Cardiac muscle cell (in vitro differentiated cells and primary cell): ENCODE measurements around the gene LIMK2. TPM values are rescaled to one million over a fixed set of nuclear protein-coding genes. Genes with fewer than 3 reads are reported as not detected.

Source experiments
- DNase-seq, 2 donors: peaks; one replicate each; pipeline versions ENCODE4 v3.0.0 to v3.0.0-alpha.2; 2010 to 2017; ENCODE audit warnings: low read depth in 1 of 2, low spot score in 1 of 2
- H3K27ac ChIP-seq: fragments of 200-600 bp; sonication (generic); 2 replicates; pipeline ENCODE4 v1.5.1; 2016
- H3K27me3 ChIP-seq: fragments of 200-600 bp; sonication (generic); 2 replicates; pipeline ENCODE4 v1.6.0; 2016; ENCODE audit warnings: control low read depth
- H3K36me3 ChIP-seq: fragments of 200-600 bp; sonication (generic); 2 replicates; pipeline ENCODE4 v1.5.1; 2016; ENCODE audit warnings: control low read depth
- H3K4me1 ChIP-seq: fragments of 200-600 bp; sonication (generic); 2 replicates; pipeline ENCODE4 v1.8.1; 2017; ENCODE audit warnings: low read depth, mild to moderate bottlenecking, mixed run types
- H3K4me3 ChIP-seq: fragments of 200-600 bp; sonication (generic); 2 replicates; pipeline ENCODE4 v1.5.1; 2016; ENCODE audit warnings: mild to moderate bottlenecking
- H3K9me3 ChIP-seq: fragments of 200-600 bp; sonication (generic); 2 replicates; pipeline ENCODE4 v1.5.1; 2017; ENCODE audit warnings: low read depth, mild to moderate bottlenecking, control low read depth
- CTCF ChIP-seq: IDR thresholded peaks from 2 replicates; pipeline ENCODE4 v1.5.1; 2012; ENCODE audit warnings: low read depth, mild to moderate bottlenecking, low read length
- polyA plus RNA-seq: library from polyadenylated mRNA; unstranded; fragments of >200 nt; fragmentation: Nextera tagmentation; extraction: Ambion mirVana; gene quantifications from 2 replicates; pipeline ENCODE4 v1.2.1, GENCODE V29; 2016
- total RNA-seq: library from RNA; depleted of rRNA; stranded (reverse); fragments of >200 nt; gene quantifications from 2 replicates; pipeline ENCODE4 v1.2.3, GENCODE V29; 2016

Gene LIMK2
- total and polyA plus RNA-seq, 2 experiments from 2014 or later = 31.4 to 32.8 TPM

- peaks cover 21% of the 10 kb centered on the region for H3K36me3 ChIP-seq
- no peaks in the 10 kb centered on the region for H3K4me1 ChIP-seq
- no peak overlapping the region for H3K4me3 ChIP-seq
- H3K9me3 ChIP-seq = no peaks in the 10 kb centered on the region
- no peak for DNase-seq
- H3K27me3 ChIP-seq = no peaks in the 10 kb centered on the region
- no peak for TF ChIP-seq CTCF
- H3K27ac ChIP-seq = no peak overlapping the region
Measured at GRCh38 chr22:31271485-31271884, 59.4 kb downstream of the LIMK2 start.

GRCh38 chr22:31272522-31273446 is 60.7 kb downstream of the LIMK2 start:
- H3K9me3 ChIP-seq = no peaks in the 10 kb centered on the region
- TF ChIP-seq CTCF = peak; percentile 79
- H3K27ac ChIP-seq = no peak overlapping the region
- peak; percentile 75 for DNase-seq
- no peak overlapping the region for H3K4me3 ChIP-seq
- peaks cover 21% of the 10 kb centered on the region for H3K36me3 ChIP-seq
- no peaks in the 10 kb centered on the region for H3K4me1 ChIP-seq
- no peaks in the 10 kb centered on the region for H3K27me3 ChIP-seq

- H3K36me3 ChIP-seq = peaks cover 21% of the 10 kb centered on the region
- H3K4me3 ChIP-seq = no peak overlapping the region
- no peak for TF ChIP-seq CTCF
- no peaks in the 10 kb centered on the region for H3K4me1 ChIP-seq
- no peaks in the 10 kb centered on the region for H3K27me3 ChIP-seq
- no peak for DNase-seq
- no peaks in the 10 kb centered on the region for H3K9me3 ChIP-seq
- H3K27ac ChIP-seq = no peak overlapping the region
Measured at GRCh38 chr22:31274017-31274416, 61.9 kb downstream of the LIMK2 start.

DNA sequence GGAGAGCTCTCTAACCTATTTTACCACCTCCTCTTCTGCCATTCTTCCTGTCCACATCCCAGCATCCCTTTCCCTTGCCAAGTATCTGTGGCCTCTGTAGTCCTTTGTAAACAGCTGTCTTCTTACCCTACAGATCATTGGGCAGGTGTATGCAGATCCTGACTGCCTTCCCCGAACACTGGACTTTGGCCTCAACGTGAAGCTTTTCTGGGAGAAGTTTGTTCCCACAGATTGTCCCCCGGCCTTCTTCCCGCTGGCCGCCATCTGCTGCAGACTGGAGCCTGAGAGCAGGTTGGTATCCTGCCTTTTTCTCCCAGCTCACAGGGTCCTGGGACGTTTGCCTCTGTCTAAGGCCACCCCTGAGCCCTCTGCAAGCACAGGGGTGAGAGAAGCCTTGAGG is 62.9 kb downstream of the LIMK2 start:
- Histone ChIP-seq H3K9me3 (no peaks in the 10 kb centered on the region), H3K4me1 (no peaks in the 10 kb centered on the region), H3K36me3 (peaks cover 21% of the 10 kb centered on the region), H3K27ac (no peak overlapping the region), H3K27me3 (no peaks in the 10 kb centered on the region), H3K4me3 (no peak overlapping the region)
- no peak for TF ChIP-seq CTCF
- no peak for DNase-seq

DNA sequence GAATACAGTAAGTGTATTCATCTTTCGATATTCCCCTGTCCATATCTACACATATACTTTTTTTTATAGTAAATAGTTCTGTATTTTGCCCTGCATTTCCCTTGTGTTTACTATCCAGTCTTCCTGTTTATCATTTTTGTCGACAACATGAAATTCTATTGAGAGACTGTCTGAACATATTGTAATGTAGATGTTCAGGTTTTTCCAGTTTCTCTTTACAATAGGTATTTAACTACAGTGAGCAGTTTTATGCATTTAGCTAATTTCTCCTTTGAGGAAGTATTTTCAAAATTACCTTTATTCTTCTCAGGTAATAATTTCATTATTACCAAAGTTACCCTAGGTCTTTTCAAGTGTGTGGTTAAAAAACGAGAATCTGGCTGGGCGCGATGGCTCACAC is 63.5 kb downstream of the LIMK2 start:
- Histone ChIP-seq H3K9me3 (no peaks in the 10 kb centered on the region), H3K36me3 (peaks cover 21% of the 10 kb centered on the region), H3K27me3 (no peaks in the 10 kb centered on the region), H3K4me3 (no peak overlapping the region), H3K4me1 (no peaks in the 10 kb centered on the region), H3K27ac (no peak overlapping the region)
- TF ChIP-seq CTCF = no peak
- DNase-seq = no peak
